ENCODE measurements around the gene PAK4. TPM values are rescaled to one million over a fixed set of nuclear protein-coding genes. Genes with fewer than 3 reads are reported as not detected.

PAK4 gene
- total and polyA plus RNA-seq, 9 of the 15 experiments (the other 6 are each of a cell fraction or from before 2014, with no cell fraction given), result 0.21 to 33.5 (median 5.8) TPM

- peak; percentile 63 for TF ChIP-seq USF1 (CRISPR knock-in tag; IDR thresholded peaks at IDR 0.05)
- no peak for TF ChIP-seq ZNF274 (IDR thresholded peaks at IDR 0.05; ENCODE audit: borderline replicate concordance, low read depth, low read length)
- TF ChIP-seq TAF15 (IDR thresholded peaks at IDR 0.05; ENCODE audit: low read depth, low read length), result no peak
- no peak for TF ChIP-seq ETV5 (CRISPR knock-in tag; IDR thresholded peaks at IDR 0.05; ENCODE audit: low read depth)
- TF ChIP-seq IRF2 (CRISPR knock-in tag; IDR thresholded peaks at IDR 0.05), result no peak
- TF ChIP-seq IRF1 (CRISPR knock-in tag; IDR thresholded peaks at IDR 0.05; ENCODE audit: borderline replicate concordance), result no peak
- TF ChIP-seq BHLHE40 (IDR thresholded peaks at IDR 0.05; ENCODE audit: low read length), result peak; percentile 78
- no peak for TF ChIP-seq SIN3B (IDR thresholded peaks at IDR 0.05; ENCODE audit: low read depth)
Observed at GRCh38 chr19:39150807-39151600, 25.4 kb downstream of the PAK4 start (continued).

GRCh38 chr19:39152066-39152465 is 26.5 kb downstream of the PAK4 start:
- Histone ChIP-seq H2AFZ (ENCODE audit: low read depth, low read length) (no peak overlapping the region), H3K4me1 (replicated peaks in 1 of 2; ENCODE audit: control insufficient read depth in 2 of 2, insufficient read depth in 2 of 2, low read length in 2 of 2) (peaks cover 33 to 46% of the 10 kb centered on the region in 2 experiments), H3K4me3 (no peak overlapping the region), H3K9me1 (ENCODE audit: control insufficient read depth, insufficient read depth, low read length) (no peaks in the 10 kb centered on the region), H3K79me2 (ENCODE audit: control insufficient read depth, insufficient read depth, low read length) (peaks cover 44% of the 10 kb centered on the region), H3K36me3 (ENCODE audit: control insufficient read depth, insufficient read depth, low read length) (no peaks in the 10 kb centered on the region), H4K20me1 (replicated peaks; ENCODE audit: control insufficient read depth, insufficient read depth, low read length) (0 out of 2 replicates have a peak, but pooled peaks cover 3% of the 10 kb centered on the region), H3K9me3 (replicated peaks; ENCODE audit: control insufficient read depth, insufficient read depth, low read depth, low read length) (no peaks in the 10 kb centered on the region), H3K27ac (ENCODE audit: extremely low read depth, low read depth, low read length) (no peak overlapping the region), H3K4me2 (ENCODE audit: insufficient read depth, low read length) (no peak overlapping the region), H3K9ac (ENCODE audit: insufficient read depth in 1 of 2, low read depth in 2 of 2, low read length in 2 of 2) (no peak overlapping the region), H3K27me3 (ENCODE audit: control insufficient read depth in 2 of 2, insufficient read depth in 2 of 2, low read length in 2 of 2) (no peaks in the 10 kb centered on the region)
- ChIA-PET POLR2A (interaction anchor here (2.1 kb wide), 1 partner anchor 19 kb away, joined by 7 read pairs; no protein-coding TSS in a partner anchor), CTCF (ENCODE audit: low intra/inter-chr PET ratio) (no interaction called here)
- no TSS peak for BruUV-seq (replicated peaks)
- in situ Hi-C loops (cut with MboI) (no loop called here), intact Hi-C loops (cut with micrococcal nuclease) (no loop called here)
- WGBS (ENCODE audit: insufficient coverage, low coverage, missing lambda C conversion rate), result 83% methylated on average over 10 of the region's 10 CpGs
- FAIRE-seq (no peak), DNase-seq (ENCODE audit: extremely low read depth in 1 of 4, low spot score in 3 of 4) (no peak), ATAC-seq (no peak)
- no peak for TF ChIP-seq ZNF778 (CRISPR knock-in tag; IDR thresholded peaks at IDR 0.05)
- TF ChIP-seq MXD1 (CRISPR knock-in tag; IDR thresholded peaks at IDR 0.05; ENCODE audit: borderline replicate concordance, poor library complexity, severe bottlenecking), result no peak
- TF ChIP-seq ZC3H8 (IDR thresholded peaks at IDR 0.05), result no peak
- TF ChIP-seq CSDE1 (IDR thresholded peaks at IDR 0.05), result no peak
- TF ChIP-seq NCOA4 (IDR thresholded peaks at IDR 0.05; ENCODE audit: partially characterized antibody), result no peak
- TF ChIP-seq SUPT5H (IDR thresholded peaks at IDR 0.05), result no peak
- no peak for TF ChIP-seq ZBTB34 (CRISPR knock-in tag; IDR thresholded peaks at IDR 0.05)
- no peak for TF ChIP-seq ZSCAN29 (IDR thresholded peaks at IDR 0.05)
